RWPE1 (cell line): ENCODE results near the gene AK1.
A peak's percentile ranks its signal among the peaks of the same experiment; 100 is the strongest.

Experiments
- CTCF ChIA-PET: fragments of 350-600 bp; sonication (Branson Sonifier 250); formaldehyde crosslinking; extraction: SDS; loops from one replicate; lab custom pipeline; 2021; lab: Yijun Ruan, JAX
- POLR2A ChIA-PET: fragments of 400-600 bp; formaldehyde crosslinking; extraction: SDS; loops from one replicate; lab custom pipeline; 2020; ENCODE audit warnings: antibody characterized with exemption; ENCODE audit not compliant: low non-redundant PET; lab: Yijun Ruan, JAX
- DNase-seq: peaks from one replicate; pipeline ENCODE4 v3.0.0; 2012; ENCODE audit warnings: low spot score
- H3K27ac ChIP-seq: fragments of 450-650 bp; 2 replicates; pipeline ENCODE4 v1.5.1; 2017
- CTCF ChIP-seq: fragments of 450-650 bp; conservative IDR thresholded peaks from 2 replicates; pipeline ENCODE4 v1.5.1; 2017; ENCODE audit warnings: low read depth, mild to moderate bottlenecking

The AK1 gene

GRCh38 chr9:127822108-127822507 is 55.4 kb downstream of the AK1 start:
- ChIA-PET CTCF (no interaction called here), POLR2A (interaction anchor here (0.6 kb wide), 1 partner anchor 17 kb away, joined by 3 read pairs; no protein-coding TSS in a partner anchor)
- DNase-seq: no peak
- H3K27ac ChIP-seq: no peak overlapping the region
- TF ChIP-seq CTCF: no peak

- no peak for TF ChIP-seq CTCF
- ChIA-PET POLR2A (interaction anchor here (0.7 kb wide), 2 partner anchors 17 to 34 kb away, joined by 3 read pairs; no protein-coding TSS in a partner anchor), CTCF (interaction anchor here (1.4 to 2.1 kb wide), 2 partner anchors 14 to 51 kb away, joined by 3 to 10 read pairs; no protein-coding TSS in a partner anchor)
- H3K27ac ChIP-seq: peak overlapping the region; percentile 68
- DNase-seq: no peak
Measured at GRCh38 chr9:127818574-127818973, 58.9 kb downstream of the AK1 start.

- no peak for DNase-seq
- ChIA-PET CTCF (interaction anchor here (0.6 to 2.1 kb wide), 4 partner anchors 9 to 274 kb away, joined by 3 to 10 read pairs (median 4); no protein-coding TSS in a partner anchor), POLR2A (no interaction called here)
- peak overlapping the region; percentile 68 for H3K27ac ChIP-seq
- TF ChIP-seq CTCF: no peak
Measured at GRCh38 chr9:127817881-127818434, 59.5 kb downstream of the AK1 start.

- H3K27ac ChIP-seq: peak overlapping the region; percentile 68
- POLR2A ChIA-PET: interaction anchor here (0.6 kb wide), 1 partner anchor 1984 kb away, joined by 3 read pairs; no protein-coding TSS in a partner anchor
- CTCF ChIA-PET: interaction anchor here (2.1 kb wide), 1 partner anchor 53 kb away, joined by 10 read pairs; no protein-coding TSS in a partner anchor
- no peak for DNase-seq
- TF ChIP-seq CTCF: no peak
Measured at GRCh38 chr9:127816728-127817127, 60.7 kb downstream of the AK1 start.
